Neural progenitor cell (in vitro differentiated cells): ENCODE data around the gene EYS. TPM values are rescaled to one million over a fixed set of nuclear protein-coding genes. Genes with fewer than 3 reads are reported as not detected.

Experiments used
- DNase-seq: peaks from one replicate; pipeline ENCODE4 v3.0.0-alpha.2; 2016; ENCODE audit warnings: low spot score
- H2AFZ ChIP-seq: fragments of 200-600 bp; sonication (generic); replicated peaks from 2 replicates; pipeline ENCODE4 v1.6.1; 2016; ENCODE audit warnings: antibody characterized with exemption
- H3F3A ChIP-seq: fragments of 200-600 bp; sonication (generic); 2 replicates; pipeline ENCODE4 v1.6.1; 2016; ENCODE audit warnings: antibody characterized with exemption, low read depth
- H3K27ac ChIP-seq: fragments of 200-600 bp; sonication (generic); 2 replicates; pipeline ENCODE4 v1.5.1; 2016; ENCODE audit warnings: mild to moderate bottlenecking
- H3K27me3 ChIP-seq: fragments of 200-600 bp; sonication (generic); 2 replicates; pipeline ENCODE4 v1.6.1; 2016; ENCODE audit warnings: mild to moderate bottlenecking, moderate library complexity
- H3K36me3 ChIP-seq: fragments of 200-600 bp; sonication (generic); 2 replicates; pipeline ENCODE4 v1.5.1; 2016
- H3K4me1 ChIP-seq: fragments of 200-600 bp; sonication (generic); 2 replicates; pipeline ENCODE4 v1.6.1; 2016; ENCODE audit warnings: mixed run types
- H3K4me2 ChIP-seq: fragments of 200-600 bp; sonication (generic); 2 replicates; pipeline ENCODE4 v1.6.1; 2016
- H3K4me3 ChIP-seq: fragments of 200-600 bp; sonication (generic); 2 replicates; pipeline ENCODE4 v1.5.1; 2016
- H3K79me2 ChIP-seq: fragments of 200-600 bp; sonication (generic); 2 replicates; pipeline ENCODE4 v1.6.1; 2016; ENCODE audit warnings: low read depth
- H3K9ac ChIP-seq: fragments of 200-600 bp; sonication (generic); 2 replicates; pipeline ENCODE4 v1.6.1; 2016
- H3K9me3 ChIP-seq: fragments of 200-600 bp; sonication (generic); 2 replicates; pipeline ENCODE4 v1.5.1; 2016; ENCODE audit warnings: low read depth
- H4K20me1 ChIP-seq: fragments of 200-600 bp; sonication (generic); 2 replicates; pipeline ENCODE4 v1.6.1; 2016; ENCODE audit warnings: low read depth
- H3K27ac Mint-ChIP-seq: 3 replicates; pipeline ENCODE4 v1.8.0; 2021; ENCODE audit warnings: mixed read lengths
- H3K27me3 Mint-ChIP-seq: 2 replicates; pipeline ENCODE4 v1.8.0; 2022; ENCODE audit warnings: low read depth, mild to moderate bottlenecking, inconsistent platforms, moderate library complexity, mixed read lengths; ENCODE audit not compliant: insufficient read depth
- H3K36me3 Mint-ChIP-seq: 3 replicates; pipeline ENCODE4 v1.8.0; 2021; ENCODE audit warnings: mixed read lengths
- H3K4me1 Mint-ChIP-seq: 3 replicates; pipeline ENCODE4 v1.8.0; 2021; ENCODE audit warnings: mixed read lengths
- H3K4me3 Mint-ChIP-seq: 3 replicates; pipeline ENCODE4 v1.8.0; 2021; ENCODE audit warnings: mild to moderate bottlenecking, moderate library complexity, mixed read lengths
- H3K9me3 Mint-ChIP-seq: 3 replicates; pipeline ENCODE4 v1.8.0; 2020; ENCODE audit warnings: mixed read lengths
- EZH2 ChIP-seq: fragments of 200-600 bp; sonication (generic); IDR thresholded peaks from 2 replicates; pipeline ENCODE4 v1.6.1; 2017; ENCODE audit warnings: antibody characterized with exemption, mild to moderate bottlenecking, moderate library complexity
- EZH2phosphoT487 ChIP-seq: fragments of 200-600 bp; sonication (generic); IDR thresholded peaks from 2 replicates; pipeline ENCODE4 v1.6.1; 2017; ENCODE audit warnings: antibody characterized with exemption
- total RNA-seq: library from RNA; depleted of rRNA; stranded (reverse); fragments of >200 nt; gene quantifications from 2 replicates; pipeline ENCODE4 v1.2.3, GENCODE V29; 2015; ENCODE audit warnings: low replicate concordance
- TF ChIP-seq, protein P1 (sequence below): fragments of 200-600 bp; sonication (generic); IDR thresholded peaks from 2 replicates; pipeline ENCODE4 v1.5.1; 2017; ENCODE audit warnings: antibody characterized with exemption, mild to moderate bottlenecking

EYS gene
- 0.03 TPM in 1 of 2 replicates, not detected in the other for total RNA-seq

DNA sequence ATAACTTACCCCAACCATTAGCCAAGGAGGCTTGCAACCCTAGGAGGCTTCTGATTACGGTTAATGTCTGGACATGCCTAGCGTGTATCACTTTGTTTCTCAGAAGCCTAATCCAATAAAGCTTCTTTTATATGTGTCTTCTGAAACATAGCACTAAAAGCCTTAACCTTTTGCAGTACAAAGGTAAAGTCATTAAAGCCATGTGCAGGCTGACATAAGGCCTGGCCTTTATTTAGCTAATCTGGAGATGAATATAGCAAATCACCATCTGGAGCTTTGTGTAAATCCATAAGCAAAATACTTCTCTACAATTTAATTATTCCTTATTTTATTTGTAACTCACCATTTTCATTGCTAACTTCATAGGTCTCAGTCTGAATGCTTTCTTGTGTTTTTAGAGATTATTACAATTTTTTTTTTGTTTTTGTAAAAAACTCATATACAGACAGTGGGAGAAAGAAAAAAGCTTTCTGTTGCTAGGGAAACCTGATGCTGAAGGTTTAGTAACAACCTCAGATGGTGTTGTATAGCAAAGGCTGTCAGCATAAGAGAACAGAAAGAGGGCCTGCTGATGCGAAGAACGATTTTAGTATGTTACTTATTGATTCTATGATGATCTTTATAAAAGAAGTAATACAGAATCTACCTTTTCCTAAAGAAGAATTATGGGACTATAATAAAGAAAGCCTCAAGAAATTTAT, at the start of gene EYS:
EYS (minus strand) TSS at position 101 of the 701 bp plus-strand sequence. CDS start 211,816 bp downstream, outside the sequence.
- Histone ChIP-seq H3K27me3 (no peaks in the 10 kb centered on the region), H3K4me3 (no peak within 1 kb of the TSS), H3F3A (no peaks in the 10 kb centered on the region), H3K9ac (no peak within 1 kb of the TSS), H3K4me1 (peaks cover 33% of the 10 kb centered on the region), H3K9me3 (no peaks in the 10 kb centered on the region), H4K20me1 (no peaks in the 10 kb centered on the region), H3K36me3 (no peaks in the 10 kb centered on the region), H3K4me2 (peak within 1 kb of the TSS; percentile 1), H3K27ac (no peak within 1 kb of the TSS), H3K79me2 (no peaks in the 10 kb centered on the region), H2AFZ (no peak within 1 kb of the TSS)
- no peaks in the 10 kb centered on the region for H3K9me3 Mint-ChIP-seq
- no peaks in the 10 kb centered on the region for H3K36me3 Mint-ChIP-seq
- H3K4me1 Mint-ChIP-seq = peaks cover 25% of the 10 kb centered on the region
- no peak within 1 kb of the TSS for H3K27ac Mint-ChIP-seq
- H3K27me3 Mint-ChIP-seq = peaks cover 4% of the 10 kb centered on the region
- peak; percentile 9 for DNase-seq
- no peak for TF ChIP-seq EZH2
- peak; percentile 57 for TF ChIP-seq EZH2phosphoT487
- H3K4me3 Mint-ChIP-seq = no peak within 1 kb of the TSS

DNA sequence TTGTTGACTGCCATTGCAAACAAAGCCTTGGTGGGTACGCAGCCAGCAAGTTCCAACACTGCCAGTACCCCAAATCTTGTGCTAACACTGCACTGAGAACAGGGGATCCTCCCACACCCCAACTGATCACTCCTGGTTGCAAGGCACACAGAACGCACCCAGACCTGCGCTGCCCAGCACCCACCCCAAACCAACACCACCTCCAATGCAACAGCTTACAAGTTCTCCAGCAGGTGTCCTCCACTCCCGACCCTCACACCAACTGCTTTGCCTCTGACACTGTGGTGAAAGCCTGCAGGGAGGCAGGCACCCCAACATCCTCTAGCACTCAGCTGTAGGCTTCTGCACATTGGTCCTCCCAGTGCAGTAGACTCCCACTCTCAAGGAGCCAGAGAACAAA, 39.3 kb upstream of the EYS start:
- H3F3A ChIP-seq = no peaks in the 10 kb centered on the region
- H3K4me1 ChIP-seq = no peaks in the 10 kb centered on the region
- H3K27ac Mint-ChIP-seq = no peak overlapping the region
- H3K4me2 ChIP-seq = no peak overlapping the region
- H3K36me3 Mint-ChIP-seq = no peaks in the 10 kb centered on the region
- H3K9me3 Mint-ChIP-seq = peaks cover 3% of the 10 kb centered on the region
- H2AFZ ChIP-seq = no peak overlapping the region
- H3K36me3 ChIP-seq = no peaks in the 10 kb centered on the region
- H4K20me1 ChIP-seq = no peaks in the 10 kb centered on the region
- H3K9me3 ChIP-seq = no peaks in the 10 kb centered on the region
- no peaks in the 10 kb centered on the region for H3K4me1 Mint-ChIP-seq
- no peak overlapping the region for H3K9ac ChIP-seq
- no peaks in the 10 kb centered on the region for H3K27me3 ChIP-seq
- no peaks in the 10 kb centered on the region for H3K27me3 Mint-ChIP-seq
- no peak overlapping the region for H3K4me3 ChIP-seq
- H3K4me3 Mint-ChIP-seq = peak overlapping the region; percentile 25
- DNase-seq = no peak
- no peaks in the 10 kb centered on the region for H3K79me2 ChIP-seq
- TF ChIP-seq EZH2 = no peak
- TF ChIP-seq, protein P1, sequence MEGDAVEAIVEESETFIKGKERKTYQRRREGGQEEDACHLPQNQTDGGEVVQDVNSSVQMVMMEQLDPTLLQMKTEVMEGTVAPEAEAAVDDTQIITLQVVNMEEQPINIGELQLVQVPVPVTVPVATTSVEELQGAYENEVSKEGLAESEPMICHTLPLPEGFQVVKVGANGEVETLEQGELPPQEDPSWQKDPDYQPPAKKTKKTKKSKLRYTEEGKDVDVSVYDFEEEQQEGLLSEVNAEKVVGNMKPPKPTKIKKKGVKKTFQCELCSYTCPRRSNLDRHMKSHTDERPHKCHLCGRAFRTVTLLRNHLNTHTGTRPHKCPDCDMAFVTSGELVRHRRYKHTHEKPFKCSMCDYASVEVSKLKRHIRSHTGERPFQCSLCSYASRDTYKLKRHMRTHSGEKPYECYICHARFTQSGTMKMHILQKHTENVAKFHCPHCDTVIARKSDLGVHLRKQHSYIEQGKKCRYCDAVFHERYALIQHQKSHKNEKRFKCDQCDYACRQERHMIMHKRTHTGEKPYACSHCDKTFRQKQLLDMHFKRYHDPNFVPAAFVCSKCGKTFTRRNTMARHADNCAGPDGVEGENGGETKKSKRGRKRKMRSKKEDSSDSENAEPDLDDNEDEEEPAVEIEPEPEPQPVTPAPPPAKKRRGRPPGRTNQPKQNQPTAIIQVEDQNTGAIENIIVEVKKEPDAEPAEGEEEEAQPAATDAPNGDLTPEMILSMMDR = no peak
- no peak overlapping the region for H3K27ac ChIP-seq

DNA sequence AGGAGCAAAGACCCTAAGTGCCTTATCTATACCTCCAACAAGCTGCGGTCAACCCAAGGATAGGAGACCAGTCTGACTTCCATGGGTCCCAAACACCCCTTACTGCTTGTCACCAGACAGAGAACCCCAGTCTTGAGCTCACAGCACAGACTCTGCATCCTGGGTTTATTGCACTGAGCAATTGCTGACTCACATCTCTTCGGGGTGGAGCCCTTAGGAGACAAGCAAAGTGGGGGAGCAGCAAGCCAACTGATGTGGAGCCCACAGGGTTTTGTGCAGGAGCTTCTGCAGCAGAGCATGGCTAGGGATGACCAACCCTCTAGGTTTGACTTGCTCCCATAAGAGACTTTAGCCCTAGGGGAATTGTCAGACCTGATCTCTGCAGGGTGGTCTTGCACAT, 38.6 kb upstream of the EYS start:
- no peak for DNase-seq
- Histone ChIP-seq H2AFZ (no peak overlapping the region), H3F3A (no peaks in the 10 kb centered on the region), H3K4me1 (no peaks in the 10 kb centered on the region), H3K4me3 (no peak overlapping the region), H4K20me1 (no peaks in the 10 kb centered on the region), H3K27ac (no peak overlapping the region), H3K9ac (no peak overlapping the region), H3K27me3 (no peaks in the 10 kb centered on the region), H3K36me3 (no peaks in the 10 kb centered on the region), H3K79me2 (no peaks in the 10 kb centered on the region), H3K9me3 (no peaks in the 10 kb centered on the region), H3K4me2 (no peak overlapping the region)
- TF ChIP-seq EZH2 (no peak), EZH2phosphoT487 (no peak)
- TF ChIP-seq, protein P1 = no peak
- no peaks in the 10 kb centered on the region for H3K36me3 Mint-ChIP-seq
- H3K4me3 Mint-ChIP-seq = no peak overlapping the region
- H3K27me3 Mint-ChIP-seq = no peaks in the 10 kb centered on the region
- H3K27ac Mint-ChIP-seq = no peak overlapping the region
- no peaks in the 10 kb centered on the region for H3K4me1 Mint-ChIP-seq
- peaks cover 3% of the 10 kb centered on the region for H3K9me3 Mint-ChIP-seq

DNA sequence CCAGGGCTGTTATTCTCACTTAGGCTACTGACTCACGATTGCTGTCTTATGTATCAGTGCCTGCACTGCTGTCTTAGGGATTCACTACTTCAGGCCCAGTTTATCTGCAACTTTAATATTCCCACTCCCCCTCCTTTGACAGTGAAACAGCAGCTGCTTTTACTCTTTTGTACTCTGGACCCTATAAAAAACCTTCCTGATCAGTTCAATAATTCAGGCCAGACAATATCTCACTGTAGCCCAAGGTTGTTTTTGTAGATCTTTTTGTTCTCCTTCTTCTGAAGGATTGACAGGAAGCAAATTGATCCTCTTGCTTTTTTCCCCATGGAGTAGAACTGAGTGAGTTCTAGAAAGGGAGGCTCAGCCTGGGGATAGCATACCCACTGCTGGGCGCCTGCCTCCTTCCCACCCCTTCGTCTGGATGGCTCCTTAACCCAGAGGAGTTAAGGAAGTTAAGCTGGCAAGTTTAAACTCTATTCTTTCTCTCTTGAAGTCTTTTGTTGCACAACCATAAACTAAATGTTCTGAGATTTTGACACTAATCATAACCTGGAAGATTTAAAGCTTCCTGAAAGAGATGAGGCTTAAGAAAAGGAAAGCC, 22.0 kb upstream of the EYS start:
- H3K27ac Mint-ChIP-seq = no peak overlapping the region

More for the DNA sequence above, 22.0 kb upstream of the EYS start:
- Mint-ChIP-seq H3K36me3 (no peaks in the 10 kb centered on the region), H3K4me1 (no peaks in the 10 kb centered on the region), H3K27me3 (no peaks in the 10 kb centered on the region), H3K9me3 (no peaks in the 10 kb centered on the region), H3K4me3 (no peak overlapping the region)
- no peak for TF ChIP-seq EZH2phosphoT487
- TF ChIP-seq, protein P1 = no peak
- no peak for TF ChIP-seq EZH2
- Histone ChIP-seq H3F3A (no peaks in the 10 kb centered on the region), H3K9me3 (no peaks in the 10 kb centered on the region), H3K36me3 (no peaks in the 10 kb centered on the region), H3K79me2 (no peaks in the 10 kb centered on the region), H3K4me2 (no peak overlapping the region), H2AFZ (no peak overlapping the region), H4K20me1 (no peaks in the 10 kb centered on the region), H3K27me3 (no peaks in the 10 kb centered on the region), H3K27ac (no peak overlapping the region), H3K4me3 (no peak overlapping the region), H3K9ac (no peak overlapping the region), H3K4me1 (no peaks in the 10 kb centered on the region)
- DNase-seq = no peak
